ENCODE data around the gene ARMH1.
A peak's percentile ranks its signal among the peaks of the same experiment; 100 is the strongest.

DNA sequence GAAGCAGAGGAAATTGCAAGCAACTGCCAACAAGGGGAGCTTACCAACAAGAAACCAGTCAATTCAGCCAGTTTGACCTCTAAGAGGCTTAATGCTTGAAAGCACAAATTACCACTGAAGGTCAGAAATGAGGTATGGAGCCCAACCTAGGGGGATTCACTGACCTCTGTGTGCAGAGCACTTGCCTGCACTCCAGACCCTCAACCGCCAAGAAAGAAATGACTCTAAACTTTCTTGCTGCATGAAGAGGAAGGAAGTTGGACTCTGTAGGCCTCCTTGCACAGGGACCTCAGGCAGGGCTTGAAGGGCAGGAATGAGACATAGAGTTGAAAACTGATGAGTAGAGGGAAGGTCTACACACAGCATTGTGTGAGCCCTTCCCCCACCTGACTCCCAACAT is 10.0 kb downstream of the ARMH1 start:
- TF ChIP-seq, protein P1, sequence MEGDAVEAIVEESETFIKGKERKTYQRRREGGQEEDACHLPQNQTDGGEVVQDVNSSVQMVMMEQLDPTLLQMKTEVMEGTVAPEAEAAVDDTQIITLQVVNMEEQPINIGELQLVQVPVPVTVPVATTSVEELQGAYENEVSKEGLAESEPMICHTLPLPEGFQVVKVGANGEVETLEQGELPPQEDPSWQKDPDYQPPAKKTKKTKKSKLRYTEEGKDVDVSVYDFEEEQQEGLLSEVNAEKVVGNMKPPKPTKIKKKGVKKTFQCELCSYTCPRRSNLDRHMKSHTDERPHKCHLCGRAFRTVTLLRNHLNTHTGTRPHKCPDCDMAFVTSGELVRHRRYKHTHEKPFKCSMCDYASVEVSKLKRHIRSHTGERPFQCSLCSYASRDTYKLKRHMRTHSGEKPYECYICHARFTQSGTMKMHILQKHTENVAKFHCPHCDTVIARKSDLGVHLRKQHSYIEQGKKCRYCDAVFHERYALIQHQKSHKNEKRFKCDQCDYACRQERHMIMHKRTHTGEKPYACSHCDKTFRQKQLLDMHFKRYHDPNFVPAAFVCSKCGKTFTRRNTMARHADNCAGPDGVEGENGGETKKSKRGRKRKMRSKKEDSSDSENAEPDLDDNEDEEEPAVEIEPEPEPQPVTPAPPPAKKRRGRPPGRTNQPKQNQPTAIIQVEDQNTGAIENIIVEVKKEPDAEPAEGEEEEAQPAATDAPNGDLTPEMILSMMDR (IDR thresholded peaks at IDR 0.05; ENCODE audit: low read depth, low read length), result no peak
- TF ChIP-seq POLR2A (IDR thresholded peaks at IDR 0.05; ENCODE audit: extremely low read depth, insufficient read length) (peak; percentile 32), MYC (IDR thresholded peaks at IDR 0.05; ENCODE audit: low read depth, low read length) (no peak)
- TF ChIP-seq, protein P2, sequence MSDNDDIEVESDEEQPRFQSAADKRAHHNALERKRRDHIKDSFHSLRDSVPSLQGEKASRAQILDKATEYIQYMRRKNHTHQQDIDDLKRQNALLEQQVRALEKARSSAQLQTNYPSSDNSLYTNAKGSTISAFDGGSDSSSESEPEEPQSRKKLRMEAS (IDR thresholded peaks at IDR 0.05; ENCODE audit: low read depth, low read length), result no peak
